GM18858 (cell line): Measurements from ENCODE around the gene PRKAR1B.

Experiments
- ATAC-seq: cut with Tn5 transposase; IDR thresholded peaks from one replicate; pipeline ENCODE4 v1.9.1; 2021; ENCODE audit not compliant: unreplicated experiment

PRKAR1B gene

GRCh38 chr7:527723-528122 is 199.4 kb downstream of the PRKAR1B start:
- no peak for ATAC-seq

- ATAC-seq: no peak
Observed at GRCh38 chr7:526460-527034, 200.5 kb downstream of the PRKAR1B start.

GRCh38 chr7:525740-526139 is 201.3 kb downstream of the PRKAR1B start:
- ATAC-seq: no peak

GRCh38 chr7:524800-525199 is 202.3 kb downstream of the PRKAR1B start:
- ATAC-seq: no peak

- no peak for ATAC-seq
Observed at GRCh38 chr7:523347-524336, 203.4 kb downstream of the PRKAR1B start.

GRCh38 chr7:522951-523314 is 204.1 kb downstream of the PRKAR1B start:
- ATAC-seq: no peak

GRCh38 chr7:522071-522950 is 204.8 kb downstream of the PRKAR1B start:
- no peak for ATAC-seq

GRCh38 chr7:521221-522070 is 205.6 kb downstream of the PRKAR1B start:
- ATAC-seq: no peak

- ATAC-seq: no peak
Observed at GRCh38 chr7:520503-521161, 206.4 kb downstream of the PRKAR1B start.

- no peak for ATAC-seq
Observed at GRCh38 chr7:519484-520390, 207.3 kb downstream of the PRKAR1B start, which contains the start of gene PDGFA. PDGFA (minus strand) TSS chr7:519846; CDS start chr7:519001, 845 bp downstream.

- no peak for ATAC-seq
Observed at GRCh38 chr7:518630-519483, 208.2 kb downstream of the PRKAR1B start.

- no peak for ATAC-seq
Observed at GRCh38 chr7:517774-518629, 209.1 kb downstream of the PRKAR1B start.

GRCh38 chr7:516606-517456 is 210.2 kb downstream of the PRKAR1B start:
- ATAC-seq: no peak

GRCh38 chr7:516216-516605 is 210.9 kb downstream of the PRKAR1B start:
- ATAC-seq: no peak

GRCh38 chr7:515628-516027 is 211.5 kb downstream of the PRKAR1B start:
- ATAC-seq: no peak
